CD4-positive, alpha-beta T cell treated with Interleukin-10 for 1 hour (primary cell): ENCODE measurements around the gene DUS1L.
A peak's percentile ranks its signal among the peaks of the same experiment; 100 is the strongest.

Source experiments
- DNase-seq: peaks from one replicate; pipeline ENCODE4 v3.0.0-alpha.2; 2020

DUS1L gene

DNA sequence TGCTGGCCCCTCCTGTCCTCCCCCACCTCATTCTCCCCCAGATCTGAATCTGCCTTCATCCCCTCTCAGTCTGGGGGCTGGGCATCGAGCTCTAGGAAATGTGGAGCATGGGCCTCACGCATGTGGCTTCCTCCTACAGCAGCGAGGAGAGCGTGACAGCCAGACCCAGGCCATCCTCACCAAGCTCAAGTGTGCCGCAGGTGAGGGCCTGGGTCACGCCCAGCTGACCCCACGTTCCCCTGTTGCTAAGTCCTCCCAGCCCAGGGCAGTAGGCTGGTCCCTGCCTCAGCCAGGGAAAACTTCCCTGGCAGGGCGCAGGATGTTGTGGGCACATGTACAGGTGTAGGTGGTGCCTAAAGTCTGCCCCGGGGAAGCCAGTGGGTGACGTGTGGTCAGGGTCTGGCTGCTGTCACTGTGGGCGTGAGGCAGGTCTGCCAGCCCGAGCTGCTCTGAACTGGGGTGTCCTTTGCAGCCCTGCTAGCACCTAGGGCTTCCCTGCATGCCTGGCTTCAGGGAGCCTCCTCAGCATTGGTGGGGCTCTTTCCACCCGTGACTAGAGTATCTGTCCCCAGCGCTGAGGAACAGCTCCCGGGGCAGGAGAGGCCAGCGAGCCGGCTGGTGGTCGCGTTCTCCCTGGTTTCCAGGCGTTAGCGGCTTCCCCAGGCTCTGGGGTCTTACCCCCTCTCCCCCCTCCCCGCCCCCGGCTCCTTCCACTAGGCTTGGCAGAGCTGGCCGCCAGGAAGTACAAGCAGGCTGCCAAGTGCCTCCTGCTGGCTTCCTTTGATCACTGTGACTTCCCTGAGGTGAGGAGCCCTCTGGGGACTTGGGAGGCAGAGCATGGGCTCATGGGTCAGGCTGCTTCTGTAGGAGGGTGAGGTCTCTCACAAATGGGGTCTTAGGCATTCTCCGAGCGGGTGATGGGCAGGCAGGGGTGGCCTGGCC is 10.3 kb downstream of the DUS1L start:
- no peak for DNase-seq

DNA sequence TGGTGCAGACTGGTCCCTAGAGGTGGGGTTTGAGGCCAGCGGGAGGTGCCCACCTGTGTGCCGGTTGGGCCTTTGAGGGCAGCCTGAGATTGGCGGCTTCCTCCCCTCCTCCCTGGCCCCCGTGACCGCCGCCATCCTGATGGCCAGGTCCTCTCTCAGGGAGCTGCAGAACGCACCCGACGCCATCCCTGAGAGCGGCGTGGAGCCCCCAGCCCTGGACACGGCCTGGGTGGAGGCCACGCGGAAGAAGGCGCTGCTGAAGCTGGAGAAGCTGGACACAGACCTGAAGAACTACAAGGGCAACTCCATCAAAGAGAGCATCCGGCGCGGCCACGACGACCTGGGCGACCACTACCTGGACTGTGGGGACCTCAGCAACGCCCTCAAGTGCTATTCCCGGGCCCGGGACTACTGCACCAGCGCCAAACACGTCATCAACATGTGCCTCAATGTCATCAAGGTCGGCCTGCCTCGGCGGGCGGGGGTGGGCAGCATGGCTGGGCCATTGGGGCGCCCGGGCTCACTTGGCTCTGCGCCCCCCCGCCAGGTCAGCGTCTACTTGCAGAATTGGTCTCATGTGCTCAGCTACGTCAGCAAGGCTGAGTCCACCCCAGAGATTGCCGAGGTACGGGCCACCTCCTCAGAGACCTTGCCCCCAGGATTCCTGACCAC is 11.1 kb downstream of the DUS1L start:
- DNase-seq, result no peak

DNA sequence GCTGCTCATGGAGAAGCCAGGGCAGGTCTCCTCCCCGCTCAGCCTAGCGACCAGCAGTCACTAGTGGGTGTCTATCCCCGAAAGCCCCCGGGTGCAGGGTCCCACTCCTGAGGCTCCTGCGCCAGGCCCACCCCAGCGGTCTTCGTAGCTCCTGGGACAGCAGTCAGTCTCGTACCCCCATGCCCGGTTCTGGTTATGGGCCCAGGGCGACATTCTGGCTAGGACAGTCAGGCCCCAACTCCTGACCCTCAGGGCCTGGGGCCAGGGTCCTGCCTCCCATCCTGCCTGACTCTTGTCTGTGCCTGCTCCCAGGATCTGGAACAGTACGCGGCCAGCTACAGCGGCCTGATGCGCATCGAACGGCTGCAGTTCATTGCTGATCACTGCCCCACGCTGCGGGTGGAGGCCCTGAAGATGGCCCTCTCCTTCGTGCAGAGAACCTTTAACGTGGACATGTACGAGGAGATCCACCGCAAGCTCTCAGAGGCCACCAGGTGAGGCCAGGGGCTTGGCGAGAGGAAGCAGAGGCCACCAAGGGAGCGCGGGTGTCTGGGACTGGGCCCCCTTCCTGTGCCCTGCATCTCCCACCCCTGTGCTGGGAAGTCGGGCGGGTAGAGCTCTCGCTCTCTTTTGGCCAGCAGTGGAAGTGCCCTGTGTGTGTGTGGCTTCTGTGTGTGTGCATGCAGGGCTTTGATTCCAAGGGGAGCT is 11.9 kb downstream of the DUS1L start:
- DNase-seq, result no peak

DNA sequence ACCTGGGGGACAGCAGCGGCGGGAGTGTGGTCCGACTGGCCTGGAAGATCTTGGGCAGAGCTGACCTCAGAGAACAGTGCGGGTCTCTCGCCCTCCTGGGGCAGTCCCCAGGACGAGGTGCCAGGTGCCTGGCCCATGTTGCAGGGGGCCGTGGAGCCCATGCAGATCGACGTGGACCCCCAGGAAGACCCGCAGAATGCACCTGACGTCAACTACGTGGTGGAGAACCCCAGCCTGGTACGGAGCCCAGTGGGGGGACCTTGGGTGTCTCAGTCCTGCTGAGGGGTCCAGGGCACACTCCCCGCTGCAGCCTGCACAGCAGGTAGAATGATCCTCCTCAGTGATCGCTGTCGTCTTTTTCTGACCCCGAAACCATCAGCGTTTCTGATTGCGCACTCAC is 12.5 kb downstream of the DUS1L start:
- DNase-seq, result no peak

DNA sequence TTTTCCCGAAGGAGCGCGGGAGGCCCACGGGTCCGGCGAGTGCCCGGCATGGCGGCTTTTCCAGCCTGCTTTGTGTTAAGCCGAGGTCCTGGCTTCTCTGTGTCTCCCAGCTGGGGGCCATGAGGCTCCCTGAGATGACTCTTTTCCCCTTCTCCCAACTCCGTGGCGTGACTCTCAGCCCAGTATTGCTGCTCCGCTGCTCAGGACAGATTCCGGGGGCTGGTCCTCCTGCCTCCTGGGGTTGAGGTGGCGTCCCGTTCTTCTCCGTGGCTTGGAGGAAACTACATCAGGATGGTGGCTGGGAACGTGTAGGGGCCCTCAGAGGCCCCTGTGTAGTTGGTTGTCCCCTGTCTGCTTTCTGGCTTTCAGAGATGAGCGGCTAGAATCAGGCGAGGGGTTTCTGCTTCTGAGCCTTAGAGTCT is 13.0 kb downstream of the DUS1L start:
- no peak for DNase-seq

DNA sequence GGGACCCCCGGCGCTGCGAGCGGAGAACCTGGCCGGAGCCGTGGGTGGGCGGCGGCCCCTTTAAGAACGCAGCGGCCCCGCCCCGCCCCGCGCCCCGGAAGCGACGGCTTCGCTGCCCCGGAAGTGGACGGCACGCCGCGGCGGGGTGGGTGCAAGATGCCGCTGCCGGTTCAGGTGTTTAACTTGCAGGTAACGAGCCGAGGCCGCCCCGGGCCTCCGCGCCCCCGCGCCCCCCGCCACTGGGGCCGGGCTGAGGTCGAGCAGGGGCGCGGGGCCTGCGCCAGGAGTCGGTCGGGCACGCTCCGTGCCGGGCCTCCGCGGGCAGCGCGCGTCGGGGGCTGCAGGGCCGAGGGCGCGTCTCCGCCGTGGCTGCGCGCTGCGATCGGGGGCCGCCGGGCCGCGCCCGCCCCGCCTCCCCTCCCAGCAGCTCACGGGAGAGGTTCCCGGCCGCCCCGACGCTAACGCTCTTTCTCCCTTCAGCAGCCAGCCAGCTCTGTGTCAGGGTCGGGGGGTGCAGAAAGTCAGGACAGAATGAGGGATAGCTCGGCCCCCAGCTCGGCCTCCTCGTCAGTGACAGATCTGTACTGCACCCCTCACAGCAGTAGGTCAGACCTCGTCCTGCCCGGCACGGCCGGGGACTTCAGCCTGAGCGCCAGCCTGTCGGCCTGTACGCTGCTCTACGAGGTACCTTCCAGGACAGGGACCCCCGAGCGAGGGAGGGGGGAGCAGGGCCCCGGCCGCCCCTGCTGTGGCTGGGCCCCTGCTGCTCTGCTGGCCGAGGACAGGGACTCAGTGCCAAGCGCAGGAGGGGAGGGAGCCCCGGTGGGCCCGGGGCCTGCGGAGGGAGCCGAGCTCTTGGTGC is 13.6 kb downstream of the DUS1L start, which contains the start of the genes GPS1 and RFNG:
Gene GPS1 (plus strand): TSS at position 123 of the 862 bp plus-strand sequence. CDS start 34 bp downstream, at position 157.
Gene RFNG (minus strand): TSS at position 36 of the 862 bp plus-strand sequence. CDS start 45 bp downstream, outside the sequence.
- peak; percentile 80 for DNase-seq

DNA sequence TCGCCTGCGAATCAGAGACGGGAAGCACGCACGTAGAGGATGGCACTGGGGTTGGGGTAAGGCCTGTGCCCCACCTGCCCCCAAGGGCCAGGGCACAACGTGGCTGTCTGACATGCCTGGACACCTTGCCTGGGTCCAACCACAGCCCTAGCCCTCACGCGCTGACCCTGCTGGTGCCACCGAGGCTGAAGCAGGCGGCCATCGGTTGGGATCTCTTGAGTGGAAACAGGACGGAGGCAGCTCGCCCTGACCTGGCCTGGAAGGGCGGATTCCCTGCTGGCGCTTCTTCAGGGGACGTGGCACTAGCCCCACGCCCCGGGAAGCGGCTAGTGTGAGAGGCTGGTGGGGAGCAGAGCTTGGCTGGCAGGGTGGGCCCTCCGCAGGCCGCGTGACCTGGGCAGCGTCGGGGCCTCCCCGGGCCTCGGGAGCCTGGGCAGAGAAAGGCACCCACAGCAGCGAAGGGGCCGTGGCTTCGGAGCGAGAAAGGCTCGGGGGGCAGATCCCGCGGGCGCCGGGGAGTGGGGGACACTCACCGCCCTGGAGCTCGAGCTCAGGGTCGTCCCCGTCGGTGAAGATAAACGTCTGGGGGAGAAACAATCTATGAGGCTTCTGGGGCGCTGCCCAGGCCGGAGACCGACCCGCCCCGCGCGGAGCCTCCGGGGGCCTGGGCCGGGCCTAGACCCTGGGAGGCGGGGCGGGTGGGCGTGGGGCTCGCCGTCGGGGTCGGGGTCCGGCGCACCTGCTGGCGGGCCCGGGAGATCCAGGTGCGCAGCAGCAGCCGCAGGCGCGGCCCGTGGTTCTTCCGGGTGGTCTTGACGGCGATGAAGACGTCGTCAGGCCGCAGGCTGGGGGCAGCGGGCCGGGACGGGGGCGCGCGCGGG is 14.6 kb downstream of the DUS1L start:
- DNase-seq, result no peak

DNA sequence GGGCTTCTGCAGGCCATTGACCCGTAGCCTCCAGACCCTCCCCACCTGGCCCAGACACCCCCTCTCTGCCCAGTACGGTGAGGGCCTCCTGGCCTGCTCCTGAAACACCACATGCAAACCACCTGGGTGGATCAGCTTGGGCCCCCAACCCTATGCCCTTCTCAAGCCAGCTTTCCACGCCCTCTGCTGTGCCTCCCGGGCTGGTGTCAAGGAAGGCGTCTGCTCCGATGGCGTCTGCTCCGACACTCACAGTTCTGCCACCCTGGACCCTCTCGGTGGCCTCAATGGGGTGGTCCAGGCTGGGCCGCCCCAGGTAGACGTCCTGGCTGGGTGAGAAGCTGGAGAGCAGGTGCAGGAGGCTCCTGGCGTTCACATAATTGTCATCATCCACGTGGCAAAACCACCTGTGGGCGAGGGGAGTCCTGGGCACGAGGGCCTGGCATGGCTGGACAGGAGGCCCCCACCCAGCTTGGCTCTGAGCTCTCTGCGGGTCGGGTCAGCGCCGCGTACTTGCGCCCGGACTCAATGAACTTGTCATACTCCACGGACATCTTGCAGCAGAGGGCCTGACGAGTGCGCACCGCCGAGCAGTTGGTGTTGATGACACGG is 15.3 kb downstream of the DUS1L start:
- no peak for DNase-seq

DNA sequence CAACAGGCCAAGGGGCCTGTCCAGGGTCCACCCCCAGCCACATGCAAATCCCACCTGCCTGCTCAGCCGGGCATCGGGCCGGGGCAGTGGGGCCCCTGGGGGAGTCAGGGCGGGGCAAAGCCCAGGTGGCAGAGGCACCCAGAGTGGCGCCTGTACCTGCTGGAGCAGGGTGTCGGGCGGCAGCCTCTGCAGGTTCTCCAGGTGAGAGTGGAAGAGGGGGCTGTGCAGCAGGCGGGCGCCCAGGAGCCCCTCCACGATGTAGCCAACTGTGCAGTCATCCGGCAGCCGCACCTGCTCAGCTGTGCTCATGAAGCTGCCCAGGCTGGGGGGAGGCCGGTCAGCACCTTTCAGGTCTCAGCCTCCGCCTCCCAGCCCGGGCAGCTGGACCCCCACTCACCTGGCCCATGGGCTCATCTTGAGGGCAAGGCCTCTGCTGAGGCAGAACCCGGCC is 16.1 kb downstream of the DUS1L start:
- DNase-seq, result no peak

DNA sequence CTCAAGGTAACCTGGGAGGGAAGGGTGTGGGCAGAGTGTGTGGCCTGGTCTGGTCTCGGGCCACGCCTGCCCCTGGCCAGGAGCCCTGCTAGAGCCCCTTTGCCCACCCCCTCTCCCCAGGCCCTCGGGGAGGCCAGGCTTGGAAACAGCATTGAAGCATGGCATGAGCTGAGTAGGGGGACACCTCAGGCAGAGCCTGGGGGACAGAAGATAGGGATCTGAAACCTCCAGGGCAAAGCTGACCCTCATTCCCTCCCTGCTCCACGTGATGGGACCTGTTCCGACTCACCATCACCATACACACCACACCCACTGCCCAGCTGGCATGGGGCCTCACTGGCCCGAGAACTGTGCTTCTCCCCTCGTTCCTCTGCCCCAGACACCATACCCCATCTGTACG is 16.5 kb downstream of the DUS1L start:
- DNase-seq, result no peak

DNA sequence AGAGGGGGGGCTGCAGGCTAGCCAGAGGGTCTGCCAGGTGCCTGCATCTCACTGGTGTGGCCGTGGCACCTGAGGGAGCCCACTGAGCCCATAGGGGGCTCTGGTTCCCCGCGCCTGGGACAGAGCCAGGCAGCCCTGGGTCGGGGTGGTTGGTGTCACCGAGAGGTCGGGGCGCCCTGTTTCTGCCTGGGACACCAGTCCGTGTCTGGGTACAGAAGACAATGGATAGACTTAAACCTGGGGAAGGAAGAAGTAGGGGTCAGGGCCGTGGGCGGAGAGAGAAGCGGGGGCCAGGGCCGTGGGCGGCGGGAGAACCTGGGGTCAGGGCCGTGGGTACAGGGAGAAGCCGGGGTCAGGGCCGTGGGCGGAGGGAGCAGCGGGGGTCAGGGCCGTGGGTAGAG is 17.0 kb downstream of the DUS1L start:
- no peak for DNase-seq

DNA sequence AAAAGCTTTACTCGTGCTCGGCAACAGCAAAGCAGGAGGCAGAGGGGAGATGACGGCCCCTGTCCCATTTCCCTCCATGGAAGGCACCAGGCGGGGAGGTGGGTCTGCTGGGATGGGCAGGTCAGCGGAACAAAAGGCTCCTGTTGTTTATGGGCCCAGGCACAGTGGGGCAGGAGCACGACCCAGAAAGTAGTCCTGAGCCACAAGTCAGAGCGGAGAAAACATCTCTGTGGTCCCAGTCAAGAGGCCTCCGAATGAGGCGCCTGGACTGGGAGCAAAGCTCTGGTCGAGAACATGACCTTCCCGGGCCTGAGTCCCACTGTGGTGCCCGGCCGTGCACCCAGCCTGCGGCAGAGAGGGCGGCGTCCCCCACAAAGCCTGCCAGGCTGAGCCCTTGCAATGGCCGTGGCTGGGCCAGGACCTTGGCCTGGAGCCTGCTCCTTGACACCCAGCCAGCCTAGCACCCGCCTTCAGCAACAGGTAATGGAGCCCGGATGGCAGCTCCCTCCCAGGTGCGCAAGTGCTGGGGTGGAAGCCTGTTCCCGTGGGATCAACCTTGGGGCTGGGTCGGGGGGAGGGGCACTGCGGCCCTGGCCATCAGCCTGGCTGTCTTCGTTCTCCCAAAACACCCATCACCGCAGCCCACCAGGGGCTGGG is 17.6 kb downstream of the DUS1L start:
- DNase-seq, result no peak

DNA sequence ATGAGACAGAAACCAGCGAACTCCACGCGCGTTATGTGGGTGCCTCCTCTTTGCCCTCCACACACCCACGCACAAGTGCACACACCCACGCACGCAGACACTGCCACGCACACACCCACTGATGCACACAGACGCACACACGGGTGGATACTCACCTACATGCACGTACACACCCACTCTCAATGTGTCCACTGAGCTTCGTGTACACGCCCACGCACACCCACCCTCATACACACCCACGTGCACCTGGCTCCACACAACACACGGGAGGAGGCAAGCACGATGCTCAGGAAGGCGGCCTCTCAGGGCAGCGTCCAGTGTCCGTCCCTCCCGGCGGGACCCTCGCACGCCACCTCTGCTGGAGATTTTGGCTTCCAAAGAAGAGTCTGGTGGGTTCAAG is 18.2 kb downstream of the DUS1L start:
- no peak for DNase-seq

DNA sequence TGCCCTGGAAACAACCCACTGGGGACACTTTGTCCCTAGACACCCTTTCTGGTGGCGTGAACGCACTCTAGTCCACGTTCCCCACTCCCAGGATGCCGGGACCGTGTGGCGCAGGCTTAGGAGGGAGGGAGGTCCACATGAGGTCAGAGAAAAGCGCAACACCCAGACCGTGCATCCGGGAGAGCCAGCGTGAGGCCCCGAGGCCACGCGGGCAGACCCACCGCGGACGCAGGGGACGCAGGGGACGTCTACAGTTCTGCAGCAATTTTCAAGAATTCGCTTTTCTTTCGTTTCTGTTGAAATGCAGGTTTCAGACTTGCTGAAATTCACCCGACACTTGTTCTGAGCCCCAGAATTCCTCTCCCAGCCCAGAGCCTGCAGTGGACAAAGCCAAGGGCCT is 18.7 kb downstream of the DUS1L start:
- DNase-seq, result no peak

DNA sequence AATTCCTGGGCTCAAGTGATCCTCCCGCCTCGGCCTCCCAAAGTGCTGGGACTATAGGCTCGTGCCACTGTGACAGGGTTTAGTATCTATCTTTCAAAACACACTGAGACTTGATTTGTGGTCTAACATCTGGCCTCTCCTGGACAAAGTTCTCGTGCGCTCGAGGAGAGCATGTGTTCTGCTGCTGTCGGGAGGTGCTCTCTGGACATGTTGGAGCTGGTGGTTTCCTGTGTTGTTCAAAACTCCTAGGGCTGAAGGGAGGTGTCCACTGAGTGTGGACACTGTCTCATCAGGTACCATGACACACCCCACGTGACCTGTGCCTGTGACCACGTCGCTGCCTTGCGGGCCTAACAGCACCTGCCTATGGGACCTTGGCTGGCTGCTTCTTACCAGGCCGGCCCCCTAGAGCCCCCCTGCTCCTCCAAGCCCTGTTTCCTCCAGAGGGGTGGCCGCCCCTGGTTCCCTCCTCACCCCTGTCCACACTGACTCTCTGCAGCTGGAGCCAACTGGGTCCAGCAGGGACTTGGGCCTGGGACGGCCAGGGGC is 19.6 kb downstream of the DUS1L start:
- no peak for DNase-seq

DNA sequence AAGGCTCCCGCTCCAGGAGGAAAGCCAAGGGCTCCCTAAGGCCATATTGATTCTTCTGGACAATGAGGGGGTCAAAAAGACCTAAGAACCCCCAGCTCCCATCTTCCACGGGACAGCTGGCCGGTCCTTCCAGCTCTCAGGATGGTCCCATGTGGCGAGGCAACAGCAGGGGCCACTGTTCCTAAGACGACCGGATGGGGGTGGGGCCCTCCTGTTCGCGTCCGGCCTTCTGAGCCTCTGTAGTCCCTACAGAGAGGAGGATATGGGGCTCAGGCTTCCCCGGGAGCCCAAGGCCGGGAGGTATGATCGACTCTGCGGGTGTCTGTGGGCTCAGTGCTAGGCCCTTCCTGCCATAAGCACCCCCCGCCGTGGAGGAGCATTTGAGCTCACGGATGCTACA is 22.1 kb downstream of the DUS1L start:
- no peak for DNase-seq

DNA sequence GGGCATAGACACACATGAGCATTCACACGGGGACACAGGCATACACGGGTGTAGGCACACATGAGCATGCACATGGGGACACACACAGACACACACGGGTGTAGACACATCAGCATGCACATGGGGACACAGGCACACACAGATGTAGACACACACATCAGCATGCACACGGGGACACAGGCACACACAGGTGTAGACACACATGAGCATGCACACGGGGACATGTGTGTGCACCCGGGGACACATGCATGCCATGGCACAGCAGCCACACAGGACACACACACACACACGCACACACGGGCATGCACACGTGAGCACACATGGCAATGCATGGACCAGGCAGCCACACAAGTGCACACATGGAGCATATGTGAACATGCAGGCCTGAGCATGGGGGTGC is 23.0 kb downstream of the DUS1L start:
- DNase-seq, result no peak

DNA sequence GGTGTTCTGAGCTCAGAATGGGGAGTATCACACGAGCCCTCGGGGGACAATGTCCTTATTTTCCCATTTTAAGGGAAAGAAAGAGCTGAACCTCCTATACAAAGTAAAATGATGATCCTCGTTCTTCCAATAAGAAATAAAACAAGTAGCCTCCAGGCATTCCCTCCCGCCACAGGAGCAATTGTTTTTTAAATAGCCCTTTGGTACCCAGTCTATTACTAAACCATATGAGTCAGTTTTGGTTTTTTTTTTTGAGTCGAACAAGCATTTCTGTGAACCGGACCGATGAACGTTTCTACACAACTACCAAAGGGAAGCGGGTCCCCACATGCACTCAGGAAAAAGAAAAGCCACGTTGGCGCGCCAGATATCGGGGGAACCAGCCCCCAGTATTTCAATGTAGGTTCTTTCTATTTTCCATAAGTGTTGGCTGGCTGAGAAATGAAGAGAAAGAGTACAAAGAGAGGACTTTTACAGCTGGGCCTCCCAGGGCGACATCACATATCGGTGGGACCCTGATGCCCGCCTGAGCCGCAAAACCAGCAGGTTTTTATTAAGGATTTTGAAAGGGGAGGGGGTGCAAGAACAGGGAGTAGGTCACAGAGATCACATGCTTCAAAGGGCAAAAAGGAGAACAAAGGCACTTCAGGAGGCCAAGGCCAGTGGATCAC is 24.3 kb downstream of the DUS1L start:
- no peak for DNase-seq

DNA sequence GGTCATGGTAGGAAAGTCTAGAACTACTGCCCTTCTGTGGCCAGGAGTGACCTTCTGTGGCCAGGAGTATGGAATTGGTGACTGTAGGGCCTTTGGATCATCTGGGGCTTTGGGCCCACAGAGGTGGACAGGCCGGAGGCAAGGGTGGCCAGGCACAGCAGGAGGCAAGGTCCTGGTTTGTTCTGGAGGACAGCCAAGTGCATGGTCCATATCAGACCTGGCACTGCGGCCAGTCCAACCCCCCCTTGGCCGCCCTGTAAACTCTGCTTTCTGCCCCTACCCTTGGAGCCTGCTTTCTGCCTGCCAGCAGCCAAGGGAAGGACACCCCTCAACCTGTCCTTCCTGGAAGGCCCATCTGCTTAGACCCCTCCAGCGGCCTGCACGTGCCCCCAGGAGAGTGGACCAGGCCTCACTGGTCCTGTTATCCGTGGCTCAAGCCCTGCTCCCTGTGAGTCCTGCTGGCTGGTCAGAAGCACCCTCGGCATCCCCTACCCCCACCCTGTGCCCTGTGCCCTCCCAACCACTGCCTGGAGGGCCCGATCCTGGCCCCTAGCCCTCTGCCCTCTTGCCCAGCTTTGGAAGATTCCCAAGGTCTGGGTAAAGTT is 25.8 kb downstream of the DUS1L start:
- no peak for DNase-seq
